Activated CD8-positive, alpha-beta memory T cell treated with anti-CD3 and anti-CD28 coated beads for 36 hours (primary cell): Measurements from ENCODE around the gene MOV10. TPM values are rescaled to one million over a fixed set of nuclear protein-coding genes. Genes with fewer than 3 reads are reported as not detected.
"Not testable (repeated sequence)": the region's sequence is repeated elsewhere in the genome, so short reads cannot be mapped to it uniquely, and the experiment has no call there.

Source experiments
- CTCF ChIA-PET: fragments of 350-600 bp; sonication (Branson Sonifier 250); formaldehyde crosslinking; loops from one replicate; lab custom pipeline; 2021; ENCODE audit warnings: antibody characterized with exemption; lab: Charles Lee
- POLR2A ChIA-PET: fragments of 350-600 bp; sonication (Branson Sonifier 250); formaldehyde crosslinking; loops from one replicate; lab custom pipeline; 2021; ENCODE audit warnings: antibody characterized with exemption; lab: Charles Lee
- total RNA-seq, 2 experiments: library from RNA; stranded (reverse); gene quantifications; one replicate each; pipeline ENCODE4 v1.2.3, GENCODE V29; 2021

MOV10 gene
- total RNA-seq = 10 to 100 TPM; 38.1 to 40.4 TPM

- ChIA-PET CTCF (interaction anchor here (0.6 to 1.4 kb wide), 8 partner anchors 10 to 42 kb away, joined by 3 to 4 read pairs (median 4); partner anchors contain the start of genes PPM1J and RHOC), POLR2A (interaction anchor here (0.8 to 2.4 kb wide), 10 partner anchors 10 to 55 kb away, joined by 3 to 14 read pairs (median 6); partner anchors contain the start of genes CAPZA1 and PPM1J)
Observed at GRCh38 chr1:112674440-112674985, at the start of gene MOV10. Gene MOV10 (plus strand): TSS chr1:112674659. CDS start chr1:112674913, 254 bp downstream.

GRCh38 chr1:112625696-112626095, 48.8 kb upstream of the MOV10 start:
- CTCF ChIA-PET = interaction anchor here (1.0 kb wide), 1 partner anchor 90 kb away, joined by 3 read pairs; the partner anchor contains the start of gene PPM1J
- POLR2A ChIA-PET = interaction anchor here (0.5 to 0.7 kb wide), 2 partner anchors 10 to 11 kb away, joined by 5 read pairs; no protein-coding TSS in a partner anchor

DNA sequence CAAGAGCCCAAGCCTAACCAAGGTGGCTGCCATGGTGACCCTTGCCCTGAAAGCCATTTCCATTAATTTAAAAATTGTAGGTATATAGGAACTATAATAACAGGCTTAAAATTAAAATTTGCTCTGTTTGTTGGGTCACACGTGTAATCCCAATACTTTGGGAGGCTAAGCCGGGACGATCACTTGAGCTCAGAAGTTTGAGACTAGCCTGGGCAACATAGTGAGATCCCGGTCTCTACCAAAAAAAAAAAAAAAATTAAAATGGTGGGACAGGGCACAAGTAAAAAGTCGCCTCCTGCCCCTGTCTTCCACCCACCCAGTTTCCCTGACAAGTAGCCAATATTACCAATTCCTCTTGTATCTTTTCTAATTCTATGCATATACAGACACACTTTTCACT, 48.3 kb upstream of the MOV10 start:
- ChIA-PET CTCF (interaction anchor here (1.0 kb wide), 1 partner anchor 89 kb away, joined by 3 read pairs; the partner anchor contains the start of gene PPM1J), POLR2A (interaction anchor here (0.5 to 0.7 kb wide), 2 partner anchors 9 to 11 kb away, joined by 5 read pairs; no protein-coding TSS in a partner anchor)

DNA sequence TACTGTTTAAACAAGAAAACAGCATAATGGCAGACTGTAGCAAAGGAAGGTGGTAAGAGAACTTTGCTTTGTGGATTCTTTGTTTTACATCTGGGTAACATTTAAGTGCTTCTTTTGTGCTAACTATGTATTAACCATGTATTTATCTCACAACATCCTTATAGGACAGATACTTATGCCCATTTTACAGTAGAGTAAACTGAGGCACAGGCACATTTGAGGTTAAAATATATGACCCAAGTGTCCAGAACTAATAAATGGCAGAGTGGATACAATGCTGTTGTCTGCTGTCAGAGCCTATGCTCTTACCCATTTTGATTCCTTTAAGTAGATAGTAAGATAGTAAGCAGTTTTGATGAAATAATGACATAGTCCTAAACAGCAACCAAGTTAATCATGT, 47.6 kb upstream of the MOV10 start:
- CTCF ChIA-PET = no interaction called here
- POLR2A ChIA-PET = no interaction called here

- ChIA-PET CTCF (no interaction called here), POLR2A (no interaction called here)
Observed at GRCh38 chr1:112628516-112628915, 45.9 kb upstream of the MOV10 start.

- ChIA-PET POLR2A (interaction anchor here (0.7 kb wide), 1 partner anchor 1766 kb away, joined by 3 read pairs; no protein-coding TSS in a partner anchor), CTCF (no interaction called here)
Observed at GRCh38 chr1:112629256-112629655, 45.2 kb upstream of the MOV10 start.

GRCh38 chr1:112633628-112634027, 40.8 kb upstream of the MOV10 start:
- ChIA-PET POLR2A (no interaction called here), CTCF (no interaction called here)

DNA sequence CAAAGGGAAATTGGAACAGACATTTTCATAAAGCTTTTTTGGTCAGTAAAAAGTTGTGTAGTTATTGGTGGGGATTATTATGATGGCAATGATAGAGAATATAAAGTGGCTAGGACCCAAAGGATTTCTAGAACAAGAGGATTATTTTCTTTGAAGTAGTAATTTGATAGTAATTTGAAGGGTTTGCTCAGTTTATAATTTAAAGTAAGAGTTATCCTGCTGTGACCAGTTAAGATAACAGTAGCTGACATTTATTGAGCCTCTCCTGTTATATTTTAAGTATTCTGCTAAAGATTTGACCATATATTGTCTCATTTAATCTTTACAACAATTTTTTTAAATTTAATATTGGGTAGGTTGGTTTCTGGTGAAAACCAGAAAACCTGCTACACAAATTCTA, 40.1 kb upstream of the MOV10 start:
- ChIA-PET CTCF (no interaction called here), POLR2A (no interaction called here)

GRCh38 chr1:112636056-112636455, 38.4 kb upstream of the MOV10 start:
- POLR2A ChIA-PET = interaction anchor here (0.7 to 1.2 kb wide), 3 partner anchors 10 to 39 kb away, joined by 3 to 5 read pairs (median 5); partner anchors contain the start of gene MOV10
- CTCF ChIA-PET = interaction anchor here (1.3 kb wide), 1 partner anchor 135 kb away, joined by 4 read pairs; no protein-coding TSS in a partner anchor

GRCh38 chr1:112636597-112637253, 37.7 kb upstream of the MOV10 start:
- CTCF ChIA-PET = interaction anchor here (1.0 to 1.4 kb wide), 2 partner anchors 25 to 78 kb away, joined by 3 read pairs; partner anchors contain the start of gene PPM1J
- POLR2A ChIA-PET = interaction anchor here (0.6 to 1.2 kb wide), 4 partner anchors 11 to 38 kb away, joined by 3 to 5 read pairs (median 4); partner anchors contain the start of gene MOV10

- POLR2A ChIA-PET = interaction anchor here (1.1 kb wide), 1 partner anchor 37 kb away, joined by 3 read pairs; the partner anchor contains the start of gene MOV10
Observed at GRCh38 chr1:112637254-112638109, 37.0 kb upstream of the MOV10 start.

GRCh38 chr1:112638110-112638428, 36.4 kb upstream of the MOV10 start:
- POLR2A ChIA-PET = interaction anchor here (1.1 kb wide), 1 partner anchor 37 kb away, joined by 3 read pairs; the partner anchor contains the start of gene MOV10
- CTCF ChIA-PET = interaction anchor here (0.7 to 1.4 kb wide), 3 partner anchors 15 to 34 kb away, joined by 3 read pairs; no protein-coding TSS in a partner anchor

More at GRCh38 chr1:112637254-112638109, 37.0 kb upstream of the MOV10 start:
- CTCF ChIA-PET = interaction anchor here (0.7 to 1.4 kb wide), 4 partner anchors 15 to 77 kb away, joined by 3 read pairs; partner anchors contain the start of gene PPM1J

DNA sequence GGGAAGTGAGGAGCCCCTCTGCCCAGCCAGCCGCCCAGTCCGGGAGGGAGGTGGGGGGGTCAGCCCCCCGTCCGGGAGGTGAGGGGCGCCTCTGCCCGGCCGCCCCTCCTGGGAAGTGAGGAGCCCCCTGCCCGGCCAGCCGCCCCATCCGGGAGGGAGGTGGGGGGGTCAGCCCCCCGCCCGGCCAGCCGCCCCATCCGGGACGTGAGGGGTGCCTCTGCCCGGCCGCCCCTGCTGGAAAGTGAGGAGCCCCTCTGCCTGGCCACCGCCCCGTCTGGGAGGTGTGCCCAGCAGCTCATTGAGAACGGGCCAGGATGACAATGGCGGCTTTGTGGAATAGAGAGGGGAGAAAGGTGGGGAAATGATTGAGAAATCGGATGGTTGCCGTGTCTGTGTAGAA, 34.0 kb upstream of the MOV10 start:
- POLR2A ChIA-PET, CTCF ChIA-PET: not testable (repeated sequence)

DNA sequence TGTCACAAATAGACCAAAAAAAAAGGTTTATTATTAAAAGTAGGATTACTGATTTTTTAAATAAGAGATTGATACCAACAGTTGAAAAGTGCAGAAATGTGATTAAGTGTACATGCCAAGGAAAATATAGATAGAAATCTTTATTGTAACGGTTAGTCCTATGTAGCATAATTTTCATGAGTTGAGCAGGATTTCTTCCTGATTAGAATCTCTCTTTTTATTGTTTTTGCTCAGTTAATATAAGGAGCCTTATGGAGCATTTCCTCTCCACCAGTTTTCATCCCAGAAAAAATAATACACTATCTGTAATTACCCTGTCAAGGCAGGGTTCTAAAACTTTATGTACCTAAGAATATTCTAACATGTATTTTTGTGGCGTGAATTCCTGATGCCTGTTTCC, 31.4 kb upstream of the MOV10 start:
- ChIA-PET POLR2A (no interaction called here), CTCF (no interaction called here)

- ChIA-PET POLR2A (no interaction called here), CTCF (no interaction called here)
Observed at GRCh38 chr1:112646225-112646624, 28.2 kb upstream of the MOV10 start.

- POLR2A ChIA-PET = no interaction called here
Observed at GRCh38 chr1:112651205-112651604, 23.3 kb upstream of the MOV10 start.

DNA sequence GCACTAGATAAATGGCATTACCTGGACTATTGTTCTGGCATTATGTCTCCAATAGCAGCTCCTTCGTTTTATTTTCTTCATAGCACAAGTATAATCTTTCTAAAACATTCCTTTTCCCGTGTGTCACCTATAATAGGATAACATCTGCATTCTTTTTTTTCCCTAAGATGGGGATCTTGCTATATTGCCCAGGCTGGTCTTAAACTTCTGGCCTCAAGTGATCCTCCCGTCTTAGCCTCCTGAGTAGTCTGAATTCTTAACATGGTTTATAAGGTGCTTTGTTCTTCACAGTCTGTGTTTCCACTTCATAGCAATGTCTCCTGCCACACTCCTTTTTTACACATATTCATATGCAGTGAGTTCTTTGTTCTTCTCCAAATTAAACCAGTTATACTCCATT, 8.6 kb upstream of the MOV10 start:
- ChIA-PET CTCF (no interaction called here), POLR2A (no interaction called here)

More at GRCh38 chr1:112651205-112651604, 23.3 kb upstream of the MOV10 start:
- CTCF ChIA-PET = no interaction called here

DNA sequence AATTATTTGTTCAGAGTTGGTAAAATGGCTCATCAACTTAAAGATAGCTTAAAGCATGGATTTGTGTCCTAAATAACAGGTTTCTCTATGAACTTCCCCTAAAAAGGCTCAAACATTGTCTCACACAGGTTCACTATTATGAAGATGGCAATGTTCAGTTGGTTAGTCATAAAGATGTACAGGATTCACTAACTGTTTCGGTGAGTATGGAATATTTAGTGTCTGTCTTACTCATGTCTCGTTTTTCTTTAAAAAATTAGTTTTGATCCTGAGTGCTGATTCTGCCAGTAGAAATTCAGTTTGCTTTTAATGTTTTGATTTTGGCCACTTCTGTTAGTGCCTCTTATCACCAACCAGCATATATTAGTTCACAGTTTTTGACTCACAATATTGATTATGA, 7.5 kb upstream of the MOV10 start:
- POLR2A ChIA-PET = no interaction called here
- CTCF ChIA-PET = interaction anchor here (1.2 kb wide), 1 partner anchor 33 kb away, joined by 3 read pairs; no protein-coding TSS in a partner anchor

GRCh38 chr1:112672009-112672408, 2.5 kb upstream of the MOV10 start:
- ChIA-PET POLR2A (no interaction called here), CTCF (interaction anchor here (0.7 to 1.5 kb wide), 2 partner anchors 34 to 281 kb away, joined by 3 read pairs; no protein-coding TSS in a partner anchor)
